Stimulated activated CD8-positive, alpha-beta memory T cell treated with anti-CD3 and anti-CD28 coated beads, Interleukin-12 subunit alpha, Interleukin-12 subunit beta, amount 100 ng/mL, for 1 hour (primary cell): ENCODE data around the gene CLEC4G.

Source experiments
- DNase-seq: peaks from one replicate; pipeline ENCODE4 v3.0.0-alpha.2; 2020; ENCODE audit warnings: low read depth

Gene CLEC4G

DNA sequence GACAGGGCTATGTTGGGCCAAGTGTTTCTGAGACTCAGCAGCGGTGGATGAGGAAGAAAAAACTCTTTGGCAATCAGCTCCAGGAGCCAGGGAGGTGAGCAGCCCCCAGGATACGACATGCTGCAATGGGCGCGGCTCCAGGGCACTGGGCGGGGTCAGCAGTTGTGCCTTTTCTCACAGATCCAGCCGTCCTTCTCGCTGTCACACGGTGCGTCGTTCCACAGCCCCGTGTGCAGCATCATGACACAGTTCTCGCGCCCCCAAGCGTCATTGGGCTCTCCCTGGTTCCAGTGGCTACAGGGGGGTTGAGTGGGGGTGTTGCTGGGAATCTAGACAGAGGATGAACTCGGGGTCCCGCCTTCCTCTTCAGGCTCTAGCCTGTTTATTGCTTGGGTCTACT is 2.7 kb downstream of the CLEC4G start:
- DNase-seq, result no peak

DNA sequence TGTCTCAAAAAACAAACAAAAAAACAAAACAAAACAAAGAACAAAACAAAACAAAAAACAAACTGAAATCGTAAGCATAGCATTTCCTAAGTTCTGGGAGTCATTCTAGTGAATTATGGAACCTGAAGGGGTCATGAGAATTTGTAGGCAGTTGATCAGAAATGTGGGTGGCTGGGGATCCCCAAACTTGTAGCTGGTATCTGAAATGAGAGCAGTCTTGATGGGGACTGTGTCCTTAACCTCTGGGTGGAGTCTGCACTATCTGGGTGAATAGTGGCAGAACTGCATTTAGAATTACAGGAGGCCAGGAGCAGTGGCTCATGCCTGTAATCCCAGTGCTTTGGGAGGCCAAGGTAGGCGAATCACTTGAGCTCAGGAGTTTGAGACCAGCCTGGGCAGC is 6.1 kb downstream of the CLEC4G start:
- DNase-seq, result no peak

DNA sequence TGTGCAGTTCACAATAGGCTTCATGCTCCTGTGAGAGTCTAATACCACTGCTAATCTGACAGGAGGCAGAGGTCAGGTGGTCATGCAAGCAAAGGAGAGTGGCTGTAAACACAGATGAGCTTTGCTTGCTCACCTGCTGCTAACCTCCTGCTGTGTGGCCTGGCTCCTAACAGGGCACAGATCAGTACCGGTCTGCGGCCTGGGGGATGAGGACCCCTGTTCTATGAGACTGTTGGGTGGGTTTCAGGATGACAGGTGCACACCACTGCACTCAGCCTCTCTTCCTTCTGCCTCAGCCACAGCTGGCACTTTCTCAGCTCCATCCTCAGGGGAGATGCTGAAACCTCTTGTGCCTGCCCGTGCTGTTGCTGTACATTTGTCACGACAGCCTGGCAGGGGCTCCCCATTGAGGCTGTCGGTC is 9.7 kb downstream of the CLEC4G start:
- DNase-seq, result no peak

DNA sequence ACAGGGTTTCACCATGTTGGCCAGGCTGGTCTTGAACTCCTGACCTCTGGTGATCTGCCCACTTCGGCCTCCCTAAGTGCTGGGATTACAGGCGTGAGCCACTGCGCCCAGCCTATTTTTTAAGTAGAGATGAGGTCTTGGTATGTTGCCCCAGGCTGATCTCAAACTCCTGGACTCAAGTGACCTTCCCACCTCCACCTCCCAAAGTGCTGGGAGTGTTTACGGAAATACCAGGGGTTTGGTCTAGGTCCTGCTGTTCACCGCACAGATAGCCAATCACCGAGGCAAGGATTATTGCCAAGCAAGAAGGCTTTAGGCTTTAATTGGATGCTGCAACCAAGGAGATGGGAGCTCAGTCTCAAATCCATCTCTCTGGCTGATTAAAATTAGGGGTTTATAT is 11.6 kb downstream of the CLEC4G start:
- no peak for DNase-seq

DNA sequence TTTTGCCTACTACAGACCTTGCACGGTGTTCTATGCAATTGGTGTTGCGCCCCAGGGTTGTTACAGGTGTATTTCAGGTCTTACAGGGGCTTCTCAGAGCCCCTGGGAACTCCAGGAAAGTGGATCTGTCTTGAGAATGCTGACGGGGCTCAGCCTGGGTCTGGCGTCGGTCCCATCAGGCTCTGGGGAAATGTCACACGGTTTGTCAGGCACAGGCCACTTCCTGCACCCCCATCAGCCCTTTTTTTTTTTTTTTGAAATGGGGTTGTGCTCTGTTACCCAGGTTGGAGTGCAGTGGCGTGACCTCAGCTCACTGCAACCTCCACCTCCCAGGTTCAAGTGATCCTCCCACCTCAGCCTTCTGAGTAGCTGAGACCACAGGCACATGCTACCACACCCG is 13.2 kb downstream of the CLEC4G start:
- no peak for DNase-seq

DNA sequence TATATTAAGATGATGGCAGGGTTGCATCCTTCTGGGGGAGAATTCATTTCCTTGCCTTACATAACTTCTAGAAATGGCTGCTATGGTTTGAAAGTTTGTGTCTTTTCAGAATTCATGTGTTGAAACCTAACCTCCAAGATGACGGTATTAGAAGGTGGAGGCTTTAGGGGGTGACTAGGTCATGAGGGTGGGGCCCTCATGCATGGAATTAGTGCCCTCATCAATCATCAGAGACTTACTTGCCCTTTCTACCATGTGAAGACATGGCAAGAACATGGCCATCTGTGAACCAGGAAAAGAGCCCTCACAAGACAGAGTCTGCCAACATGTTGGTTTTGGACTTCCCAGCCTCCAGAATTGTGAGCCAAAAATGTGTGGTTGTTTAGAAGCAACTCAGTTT is 15.1 kb downstream of the CLEC4G start:
- no peak for DNase-seq

DNA sequence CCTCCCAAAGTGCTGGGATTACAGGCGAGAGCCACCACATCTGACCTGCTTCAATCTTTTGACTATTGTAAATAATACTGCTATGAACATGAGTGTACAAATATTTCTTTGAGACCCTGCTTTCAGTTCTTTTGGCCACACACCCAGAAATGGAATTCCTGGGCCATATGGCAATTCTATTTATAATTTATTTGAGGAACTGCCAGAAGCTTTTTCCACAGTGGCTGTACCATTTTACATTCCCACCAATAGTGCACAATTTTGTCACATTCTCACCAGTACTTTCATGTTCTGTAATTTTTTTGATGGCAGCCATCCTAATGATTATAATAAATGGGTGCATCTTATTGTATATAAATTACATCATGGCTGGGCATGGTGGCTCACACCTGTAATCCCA is 16.2 kb downstream of the CLEC4G start:
- no peak for DNase-seq

DNA sequence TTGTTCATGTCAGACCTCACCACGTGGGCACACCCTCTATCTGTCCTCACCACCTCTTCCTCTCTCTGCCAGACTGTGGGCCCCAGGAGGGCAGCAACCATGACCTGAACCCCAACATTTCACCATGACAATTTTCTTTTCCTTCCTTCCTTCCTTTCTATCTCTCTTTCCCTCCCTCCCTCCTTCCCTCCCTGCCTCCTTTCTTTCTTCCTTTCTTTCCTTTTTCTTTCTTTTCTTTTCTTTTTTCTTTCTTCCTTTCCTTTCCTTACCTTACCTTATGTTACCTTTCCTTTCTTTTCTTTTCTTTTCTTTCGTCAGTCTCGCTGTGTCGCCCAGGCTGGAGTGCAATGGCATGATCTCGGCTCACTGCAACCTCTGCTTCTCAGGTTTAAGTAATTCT is 21.3 kb downstream of the CLEC4G start:
- DNase-seq, result no peak

DNA sequence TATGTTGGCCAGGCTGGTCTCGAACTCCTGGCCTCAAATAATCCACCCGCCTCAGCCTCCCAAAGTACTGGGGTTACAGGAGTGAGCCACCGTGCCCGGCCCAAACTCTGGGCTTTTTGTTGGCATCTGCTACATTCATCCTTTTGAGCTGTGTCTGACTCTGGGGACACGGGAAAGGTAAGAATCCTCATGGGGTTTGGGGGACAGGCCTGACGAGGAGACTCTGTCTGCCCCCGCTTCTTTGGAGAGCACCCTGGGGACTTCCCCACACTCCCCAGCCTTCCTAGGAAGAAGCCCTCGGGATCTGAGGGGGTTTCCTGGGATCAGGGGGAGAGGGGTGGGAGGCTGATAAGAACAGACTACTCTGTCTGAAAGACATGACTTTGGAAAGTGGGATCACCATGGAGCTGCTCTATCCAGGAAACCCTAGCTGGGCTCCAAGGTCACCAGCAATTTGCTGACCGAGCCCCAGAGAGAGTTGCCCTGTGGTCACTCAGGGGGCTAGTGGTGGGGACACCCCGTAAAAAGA is 21.9 kb downstream of the CLEC4G start:
- no peak for DNase-seq

DNA sequence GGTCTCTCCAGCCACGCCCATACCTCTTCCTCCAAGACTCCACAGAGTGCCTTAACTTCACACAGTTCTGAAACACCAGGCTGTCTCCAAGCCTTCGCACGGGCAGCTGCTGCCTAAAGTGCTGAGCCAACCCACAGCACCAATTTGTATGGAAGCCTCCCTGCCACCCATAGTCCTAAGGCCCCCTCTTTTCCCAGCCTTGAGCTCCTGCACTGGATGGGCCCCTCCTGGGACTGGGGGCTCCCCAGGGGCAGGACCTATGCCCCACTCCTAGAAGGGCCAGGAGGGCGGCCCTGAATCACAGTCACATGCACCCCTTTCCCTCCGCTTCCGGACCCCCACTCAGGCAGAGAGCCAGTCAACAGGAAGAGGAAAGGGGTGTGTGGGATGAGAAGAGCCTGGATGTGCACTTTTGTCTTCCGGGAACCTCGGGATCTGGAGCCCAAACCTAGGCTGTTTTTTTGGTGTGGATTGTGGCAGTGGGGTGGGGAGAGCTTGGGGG is 24.9 kb downstream of the CLEC4G start:
- DNase-seq, result no peak

DNA sequence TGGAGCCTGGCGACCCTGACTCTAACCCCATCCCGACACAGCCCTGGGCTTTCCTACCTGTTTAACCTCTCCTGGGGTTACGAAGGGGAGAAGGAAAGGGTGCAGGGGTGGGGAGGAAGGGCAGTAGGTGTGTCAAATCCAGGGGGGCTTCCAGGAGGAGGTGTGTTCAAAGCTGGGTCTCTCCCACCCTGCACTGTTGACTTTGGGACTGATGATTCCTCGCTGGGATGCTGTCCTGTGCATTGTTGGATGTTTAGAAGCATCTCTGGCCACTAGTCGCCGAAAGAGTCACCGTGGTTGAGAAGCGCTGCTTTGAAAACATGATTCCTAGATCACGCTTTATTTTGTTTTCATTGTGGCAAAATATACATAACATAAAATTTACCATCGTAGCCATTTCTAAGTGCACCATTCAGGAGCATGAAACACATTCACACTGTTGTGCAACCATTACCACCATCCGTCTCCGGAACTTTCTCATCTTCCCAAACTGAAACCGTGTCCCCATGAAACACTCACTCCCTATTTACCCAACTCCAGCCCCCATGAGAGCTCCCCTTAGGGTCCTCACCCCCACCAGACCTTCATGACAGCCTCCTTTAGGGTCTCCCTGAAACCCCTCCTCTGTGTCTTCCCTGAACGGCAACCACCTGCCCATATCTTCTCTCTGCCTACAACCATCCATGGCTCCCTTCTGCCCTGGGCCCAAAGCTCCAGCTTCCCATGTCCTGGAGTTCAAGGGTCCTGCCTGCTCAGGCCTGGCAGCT is 25.5 kb downstream of the CLEC4G start:
- no peak for DNase-seq

DNA sequence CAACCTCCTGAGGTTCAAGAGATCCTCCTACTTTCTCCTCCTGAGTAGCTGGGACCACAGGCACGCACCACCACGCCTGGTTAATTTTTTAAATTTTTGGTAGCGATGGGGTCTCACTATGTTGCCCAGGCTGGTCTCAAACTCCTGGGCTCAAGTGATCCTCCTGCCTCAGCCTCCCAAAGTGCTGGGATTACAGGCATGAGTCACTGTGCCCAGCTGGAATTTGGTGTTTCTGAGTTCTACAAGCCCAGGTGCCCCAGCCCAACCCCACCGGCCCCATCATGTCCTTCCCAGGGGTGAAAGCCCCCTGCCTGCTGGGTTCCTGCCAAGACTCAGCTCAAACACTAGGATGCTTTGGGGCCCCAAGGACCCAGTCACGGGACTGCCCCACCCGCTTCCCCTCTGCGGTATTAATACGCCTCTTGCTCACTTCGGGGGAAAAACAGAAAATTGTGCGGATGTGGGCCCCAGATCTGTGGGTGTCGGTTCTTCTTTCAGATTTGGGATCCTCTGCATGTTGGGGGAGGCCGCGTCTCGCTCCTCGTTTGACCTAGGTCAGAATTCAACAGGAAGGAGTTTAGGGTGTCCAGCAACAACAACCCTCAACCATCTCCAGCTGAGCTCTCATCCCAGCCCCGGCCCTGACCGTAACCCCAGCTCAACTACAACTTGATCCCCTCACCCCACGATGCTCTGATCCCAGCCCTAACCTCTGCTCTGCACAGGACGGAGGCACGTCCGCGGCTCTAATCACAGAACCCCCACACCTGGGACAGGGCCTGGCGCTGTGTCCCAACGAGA is 26.3 kb downstream of the CLEC4G start:
- DNase-seq, result peak; percentile 56

DNA sequence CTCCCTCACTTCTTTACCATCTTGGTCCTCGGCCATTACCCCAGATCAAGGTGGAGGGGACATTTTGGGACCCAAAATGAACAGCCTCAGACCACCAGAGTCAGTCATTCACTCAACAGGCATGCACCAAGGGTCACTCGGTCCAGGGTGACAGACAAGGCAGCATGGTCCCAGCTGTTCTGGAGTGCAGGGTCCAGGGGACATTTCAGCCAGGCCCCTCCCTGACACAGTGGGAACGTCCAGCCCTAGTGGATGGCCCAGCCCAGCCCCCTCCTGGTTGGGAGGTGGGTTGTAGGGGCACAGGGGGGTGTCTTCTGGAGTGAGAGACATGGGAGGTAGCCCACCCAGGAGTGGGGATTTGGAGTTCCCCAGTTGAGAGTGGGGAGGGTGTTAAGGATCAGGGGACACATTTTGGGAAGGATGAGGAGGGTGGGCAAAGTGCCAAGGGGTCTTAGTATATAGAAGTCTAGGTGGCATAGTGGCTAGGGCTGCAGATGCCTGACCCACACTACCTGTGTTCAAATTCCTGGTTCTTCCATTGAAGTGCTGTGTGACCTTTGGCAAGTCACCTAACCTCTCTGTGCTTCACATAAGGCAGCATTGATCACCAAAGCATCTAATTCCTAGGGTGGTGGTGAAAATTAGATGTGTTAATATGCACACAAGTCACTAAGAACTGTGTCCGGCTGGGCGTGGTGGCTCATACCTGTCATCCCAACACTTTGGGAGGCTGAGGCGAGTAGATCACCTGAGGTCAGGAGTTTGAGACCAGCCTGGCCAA is 27.4 kb downstream of the CLEC4G start:
- DNase-seq, result no peak

DNA sequence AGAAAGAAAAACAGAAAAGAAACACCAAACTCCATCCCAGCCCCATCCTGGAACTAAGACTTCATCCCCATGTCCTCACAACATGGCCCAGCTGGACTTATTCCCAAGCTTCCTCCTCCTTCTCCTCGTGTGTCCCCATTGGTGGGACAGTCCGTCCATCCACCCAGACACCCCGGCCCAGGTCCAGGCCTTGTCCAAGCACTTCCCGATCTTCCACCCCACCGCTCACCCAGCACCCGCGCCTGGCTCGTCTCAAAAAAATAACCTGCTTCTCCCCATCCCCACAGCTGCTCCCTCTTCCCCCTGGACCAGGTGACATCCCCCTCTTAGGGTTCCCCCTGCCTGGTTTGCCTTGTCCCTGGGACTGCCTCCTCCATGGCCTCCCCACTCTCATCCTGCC is 28.6 kb downstream of the CLEC4G start:
- DNase-seq, result no peak

DNA sequence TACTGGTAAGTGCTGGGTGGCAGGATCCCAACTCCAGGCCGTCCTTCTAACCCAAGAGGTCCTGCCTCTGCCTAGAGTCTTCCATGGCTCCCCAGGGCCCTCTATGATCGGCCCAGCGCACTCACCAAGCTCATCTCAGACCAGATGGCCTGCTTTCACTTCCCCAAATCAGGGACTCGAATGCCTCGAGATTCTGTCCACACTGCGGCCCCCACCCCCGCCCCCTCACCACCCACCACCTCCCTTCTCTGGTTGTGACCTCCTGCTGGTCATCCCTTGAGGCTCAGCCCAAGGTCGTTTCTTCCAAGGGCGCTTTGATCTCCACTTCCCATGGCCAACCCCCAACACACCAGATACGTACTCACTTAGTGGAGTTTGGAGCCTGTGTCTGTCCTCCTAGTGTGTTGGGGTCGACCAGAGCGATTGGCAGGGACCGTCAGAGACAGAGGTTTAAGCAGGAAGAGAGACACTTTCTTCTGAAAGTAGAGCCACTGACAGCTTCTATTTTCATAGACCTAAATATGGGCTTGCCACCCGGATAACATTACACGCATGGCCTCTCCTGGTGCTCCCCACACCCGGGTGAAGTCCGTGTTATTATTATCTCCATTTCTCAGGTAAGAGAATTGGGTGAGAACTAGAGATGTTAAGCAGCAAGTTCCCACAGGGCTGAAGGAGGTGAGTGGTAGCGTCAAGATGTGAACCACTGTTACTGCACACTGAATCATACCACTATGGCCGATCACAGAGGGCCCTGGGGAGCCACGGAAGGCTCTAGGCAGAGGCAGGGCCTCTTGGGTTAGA is 30.1 kb downstream of the CLEC4G start, which contains the start of gene FCER2:
Gene FCER2 (minus strand): TSS at position 478 of the 804 bp plus-strand sequence. CDS start 2,371 bp downstream, outside the sequence.
- DNase-seq, result no peak

DNA sequence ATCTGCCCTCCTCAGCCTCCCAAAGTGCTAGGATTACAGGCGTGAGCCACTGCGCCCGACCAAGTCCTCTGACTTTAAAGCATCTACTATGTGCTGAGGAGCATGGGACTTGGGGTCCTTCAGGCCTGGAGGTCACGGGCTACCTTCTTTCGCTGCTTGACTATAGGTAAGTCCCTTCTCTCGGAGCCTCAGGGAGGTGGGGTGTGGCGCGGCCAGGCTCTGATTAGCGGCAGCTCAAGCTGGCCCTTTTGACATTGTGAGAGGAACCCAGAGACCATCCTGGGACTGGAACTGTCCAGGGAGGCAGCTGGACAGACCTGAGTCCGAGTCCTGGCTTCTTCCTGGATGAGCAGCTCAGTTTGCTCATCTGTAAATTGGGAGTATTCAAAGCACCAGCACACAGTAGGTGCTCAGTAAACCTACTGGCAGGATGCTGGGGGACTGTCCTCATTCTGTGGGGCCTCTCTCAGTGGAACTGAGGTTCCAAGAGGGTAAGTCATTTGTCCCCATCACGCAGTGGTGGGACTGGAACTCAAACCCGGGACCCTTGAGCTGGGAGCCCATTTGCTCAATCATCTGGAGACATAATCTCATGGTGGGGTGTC is 30.8 kb downstream of the CLEC4G start:
- DNase-seq, result no peak

DNA sequence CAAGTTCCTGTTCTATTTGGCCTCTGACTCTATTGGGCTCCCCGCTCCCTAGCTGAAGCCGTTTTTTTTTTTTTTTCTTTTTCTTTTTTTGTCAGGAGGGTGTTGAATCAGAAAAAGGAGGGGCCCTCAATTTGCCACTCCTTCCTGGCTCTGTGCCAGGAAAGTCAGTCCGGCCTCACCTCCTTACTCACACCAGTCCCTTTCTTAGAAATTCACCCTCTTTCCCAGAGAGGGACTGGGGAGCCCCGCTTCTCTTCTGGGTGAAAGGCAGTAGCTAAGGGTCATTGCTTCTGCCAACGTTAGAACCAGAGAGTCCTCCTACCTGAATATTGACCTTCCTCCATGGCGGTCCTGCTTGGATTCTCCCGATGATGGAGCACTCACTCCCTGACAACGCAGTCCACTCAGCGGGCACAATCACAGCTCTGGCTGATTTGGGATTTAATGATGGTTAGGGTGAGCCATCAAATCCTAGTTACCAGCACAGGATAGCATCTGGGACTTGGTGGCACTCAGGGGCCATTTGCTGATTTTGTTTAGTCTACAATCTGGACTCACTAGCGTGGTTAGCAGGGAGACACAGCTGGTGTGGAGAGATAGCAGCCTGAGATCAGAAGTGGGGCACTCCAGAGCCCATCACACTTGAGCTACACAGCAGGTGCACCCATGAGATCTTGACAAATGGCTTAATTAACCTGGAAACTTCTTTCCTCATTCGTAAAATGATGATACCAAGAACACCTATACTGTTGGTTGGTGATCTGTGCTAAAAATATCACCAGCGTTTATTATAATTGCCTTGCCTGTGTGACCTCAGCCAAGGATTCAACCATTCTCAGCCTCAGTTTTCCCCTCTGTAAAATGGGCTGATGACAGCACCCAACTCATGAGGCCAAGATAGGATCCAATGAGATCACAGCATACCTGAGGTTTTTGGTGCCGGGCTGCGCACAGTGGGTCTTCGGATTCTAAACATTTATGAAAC is 32.2 kb downstream of the CLEC4G start:
- DNase-seq, result no peak

DNA sequence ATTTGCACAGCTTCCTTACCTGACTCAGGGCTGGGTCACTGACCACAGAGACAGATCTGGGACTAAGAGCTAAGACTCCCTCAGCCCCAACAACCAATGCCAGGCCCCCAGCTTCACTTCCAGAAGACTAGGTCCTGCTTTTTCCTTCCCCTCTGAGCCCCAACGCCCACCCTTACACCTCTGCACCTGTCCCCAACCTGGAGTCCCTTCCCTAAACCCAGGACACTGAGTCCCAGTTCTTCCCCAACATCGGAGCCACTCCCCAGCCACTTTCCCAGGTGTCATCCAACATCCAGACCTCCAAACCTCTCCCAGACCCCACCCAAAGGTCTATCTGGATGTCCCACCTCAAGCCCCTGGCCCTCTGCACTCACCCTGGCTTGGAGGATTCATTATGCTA is 32.9 kb downstream of the CLEC4G start:
- DNase-seq, result no peak

DNA sequence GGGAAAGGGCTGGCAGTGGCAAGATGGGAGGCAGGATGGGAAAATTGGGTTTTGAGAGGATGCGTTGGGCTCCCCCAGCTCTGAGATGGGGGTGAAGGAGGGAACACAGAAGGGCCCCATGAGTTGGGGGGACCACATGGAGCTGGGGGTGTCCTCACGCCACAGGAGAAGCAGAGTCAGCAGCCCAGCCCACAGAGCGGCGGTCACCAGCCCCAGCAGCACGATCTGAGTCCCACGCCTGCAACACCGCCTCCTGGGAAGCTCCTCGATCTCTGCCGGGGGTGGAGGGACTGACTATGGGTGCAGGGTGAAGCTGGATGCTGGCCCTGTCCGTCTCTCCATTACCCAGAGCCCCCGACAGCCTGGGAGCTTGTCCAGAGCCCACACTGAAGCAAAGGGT is 33.3 kb downstream of the CLEC4G start:
- no peak for DNase-seq
